Body of pancreas (tissue), 4 donors: ENCODE data around the gene DGKI.

Source experiments
- CTCF ChIP-seq, 7 experiments: fragments of 450-650 bp in 4 of 7; fragments of 200-600 bp in 3 of 7; sonication (generic) in 3 of 7; IDR thresholded peaks; one replicate each; pipeline ENCODE4 v1.5.1; 2016 to 2019; ENCODE audit warnings: antibody characterized with exemption in 7 of 7
- POLR2A ChIP-seq, 3 donors: fragments of 450-650 bp; IDR thresholded peaks; one replicate each; pipeline ENCODE4 v1.6.1; 2016; ENCODE audit warnings: antibody characterized with exemption in 3 of 3, mild to moderate bottlenecking in 2 of 3

- TF ChIP-seq CTCF (IDR thresholded peaks at IDR 0.05) (no peak), POLR2A (IDR thresholded peaks at IDR 0.05) (no peak)
Measured at GRCh38 chr7:137747359-137748031, 99.3 kb downstream of the DGKI start.
